Measurements from ENCODE around the gene MMP25.
"Not testable (repeated sequence)": the region's sequence is repeated elsewhere in the genome, so short reads cannot be mapped to it uniquely, and the experiment has no call there.

Gene MMP25

DNA sequence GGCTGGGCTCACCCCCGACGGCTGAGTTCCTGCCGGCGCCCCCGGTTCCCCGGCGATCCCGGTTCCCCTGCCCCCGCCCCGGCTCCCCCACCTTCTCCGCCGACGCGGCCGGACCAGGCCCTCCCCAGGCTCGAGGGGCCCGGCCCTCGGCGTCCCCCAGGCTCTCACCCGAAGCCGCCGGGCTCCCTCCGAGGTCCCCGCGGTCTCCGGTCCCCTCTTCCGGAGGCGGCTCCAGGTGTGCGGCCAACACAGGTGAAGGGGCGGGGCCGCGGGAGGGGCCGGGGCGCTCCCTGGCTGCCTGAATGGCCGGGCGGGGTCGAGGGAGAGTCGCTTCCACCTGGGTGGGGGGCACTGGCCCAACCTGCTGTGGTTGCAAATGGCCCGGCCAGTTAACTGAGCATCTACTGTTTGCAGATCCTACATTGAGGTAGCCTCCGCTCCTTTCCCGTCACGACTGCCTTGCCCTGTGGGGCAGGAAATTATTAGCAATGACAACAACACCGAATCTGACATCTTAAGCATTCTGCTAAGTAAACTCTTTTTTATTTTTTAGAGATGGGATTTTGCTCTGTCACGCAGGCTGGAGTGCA, 9.5 kb upstream of the MMP25 start, which contains the start of gene BICDL2:
TSS of gene BICDL2 (minus strand) at position 219 of the 590 bp plus-strand sequence. CDS start 1,448 bp downstream, outside the sequence.
- Mint-ChIP-seq H3K36me3 (peaks cover 2% of the 10 kb centered on the region), H3K9me3 (no peaks in the 10 kb centered on the region), H3K4me3 (peak within 1 kb of the TSS; percentile 52), H3K4me1 (peaks cover 8% of the 10 kb centered on the region), H3K27me3 (peaks cover 53% of the 10 kb centered on the region), H3K27ac (peak within 1 kb of the TSS; percentile 65)

DNA sequence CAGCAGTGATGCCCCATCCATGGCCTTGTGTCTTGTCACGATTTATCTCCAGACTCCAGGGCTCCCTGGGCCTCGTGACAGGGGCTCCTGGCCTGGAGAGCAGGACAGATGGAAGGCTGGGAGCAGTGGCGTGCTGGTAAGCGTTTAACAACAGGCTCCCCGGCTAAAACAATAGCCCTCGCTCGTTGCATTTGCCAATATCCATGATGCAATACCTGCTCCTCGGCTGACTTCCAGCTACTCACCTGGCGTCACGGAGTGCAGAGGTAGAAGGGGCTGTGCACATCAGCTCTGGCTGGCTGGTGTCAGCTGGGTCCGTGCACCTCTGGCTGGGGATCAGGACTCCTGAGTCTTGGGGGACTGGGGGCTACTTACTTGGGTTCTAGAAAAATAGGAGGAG, 8.1 kb upstream of the MMP25 start:
- Mint-ChIP-seq H3K4me3 (no peak overlapping the region), H3K27ac (peak overlapping the region; percentile 30), H3K27me3 (peaks cover 46% of the 10 kb centered on the region), H3K9me3 (no peaks in the 10 kb centered on the region), H3K4me1 (peaks cover 8% of the 10 kb centered on the region), H3K36me3 (peaks cover 2% of the 10 kb centered on the region)

DNA sequence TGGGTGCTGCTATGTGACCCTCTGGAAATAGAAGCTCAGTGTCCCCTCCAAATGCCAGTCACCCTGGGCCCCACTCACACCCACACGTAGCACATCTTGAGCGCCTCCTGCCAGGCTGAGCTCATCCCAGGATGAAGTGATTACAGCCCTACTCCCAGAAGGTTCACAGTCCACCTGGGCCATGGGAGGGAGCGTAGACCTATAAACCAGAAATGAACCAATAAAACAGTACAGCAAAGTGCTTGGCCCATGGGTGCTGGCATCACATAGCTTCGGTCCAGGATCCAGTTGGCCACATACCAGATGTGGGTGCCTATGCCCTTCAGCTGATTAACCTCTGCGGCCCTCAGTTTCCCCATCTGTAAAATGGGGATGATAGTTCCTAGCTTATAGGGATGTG, 7.5 kb upstream of the MMP25 start:
- no peak overlapping the region for H3K4me3 Mint-ChIP-seq
- H3K36me3 Mint-ChIP-seq, result peaks cover 2% of the 10 kb centered on the region
- no peak overlapping the region for H3K27ac Mint-ChIP-seq
- no peaks in the 10 kb centered on the region for H3K9me3 Mint-ChIP-seq
- H3K27me3 Mint-ChIP-seq, result peaks cover 47% of the 10 kb centered on the region
- peaks cover 8% of the 10 kb centered on the region for H3K4me1 Mint-ChIP-seq

DNA sequence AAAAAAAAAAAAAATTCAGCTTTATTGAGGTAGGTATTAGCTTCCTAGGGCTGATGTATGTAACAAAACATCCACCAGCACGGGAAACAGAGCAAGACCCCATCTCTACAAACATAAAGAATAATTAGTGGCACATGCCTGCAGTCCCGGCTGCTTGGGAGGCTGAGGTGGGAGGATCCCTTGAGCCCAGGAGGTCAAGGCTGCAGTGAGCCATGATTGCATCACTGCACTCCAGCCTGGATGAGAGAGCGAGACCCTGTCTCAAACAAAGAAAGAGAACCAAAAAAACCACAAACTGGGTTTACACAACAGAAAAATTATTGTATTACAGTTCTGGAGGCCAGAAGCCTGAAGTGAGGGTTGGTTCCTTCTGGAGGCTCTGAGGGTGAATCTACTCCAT, 4.0 kb upstream of the MMP25 start:
- H3K27me3 Mint-ChIP-seq, result peaks cover 40% of the 10 kb centered on the region
- no peak overlapping the region for H3K27ac Mint-ChIP-seq
- no peaks in the 10 kb centered on the region for H3K36me3 Mint-ChIP-seq
- H3K4me1 Mint-ChIP-seq, result peaks cover 11% of the 10 kb centered on the region
- H3K4me3 Mint-ChIP-seq, result no peak overlapping the region
- H3K9me3 Mint-ChIP-seq, result no peaks in the 10 kb centered on the region

DNA sequence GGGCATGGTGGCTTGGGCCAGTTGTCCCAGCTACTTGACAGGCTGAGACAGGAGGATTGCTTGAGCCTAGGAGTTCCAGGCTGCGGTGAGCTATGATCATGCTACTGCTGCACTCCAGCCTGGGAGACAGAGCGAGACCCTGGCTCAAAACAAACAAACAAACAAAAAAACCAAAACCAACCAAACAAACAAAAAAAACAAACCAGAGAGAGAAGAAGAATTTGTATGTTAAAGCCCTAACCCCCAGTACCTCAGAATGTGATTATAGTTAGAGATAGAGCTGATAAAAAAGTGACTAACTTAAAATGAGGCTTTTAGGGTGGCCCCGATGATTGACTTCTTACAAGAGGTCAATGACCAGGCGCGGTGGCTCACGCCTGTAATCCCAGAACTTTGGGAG, 1.7 kb upstream of the MMP25 start:
- Mint-ChIP-seq H3K9me3 (no peaks in the 10 kb centered on the region), H3K27me3 (peaks cover 24% of the 10 kb centered on the region), H3K36me3 (no peaks in the 10 kb centered on the region), H3K27ac (peak overlapping the region; percentile 77), H3K4me3 (peak overlapping the region; percentile 79), H3K4me1 (peaks cover 11% of the 10 kb centered on the region)

DNA sequence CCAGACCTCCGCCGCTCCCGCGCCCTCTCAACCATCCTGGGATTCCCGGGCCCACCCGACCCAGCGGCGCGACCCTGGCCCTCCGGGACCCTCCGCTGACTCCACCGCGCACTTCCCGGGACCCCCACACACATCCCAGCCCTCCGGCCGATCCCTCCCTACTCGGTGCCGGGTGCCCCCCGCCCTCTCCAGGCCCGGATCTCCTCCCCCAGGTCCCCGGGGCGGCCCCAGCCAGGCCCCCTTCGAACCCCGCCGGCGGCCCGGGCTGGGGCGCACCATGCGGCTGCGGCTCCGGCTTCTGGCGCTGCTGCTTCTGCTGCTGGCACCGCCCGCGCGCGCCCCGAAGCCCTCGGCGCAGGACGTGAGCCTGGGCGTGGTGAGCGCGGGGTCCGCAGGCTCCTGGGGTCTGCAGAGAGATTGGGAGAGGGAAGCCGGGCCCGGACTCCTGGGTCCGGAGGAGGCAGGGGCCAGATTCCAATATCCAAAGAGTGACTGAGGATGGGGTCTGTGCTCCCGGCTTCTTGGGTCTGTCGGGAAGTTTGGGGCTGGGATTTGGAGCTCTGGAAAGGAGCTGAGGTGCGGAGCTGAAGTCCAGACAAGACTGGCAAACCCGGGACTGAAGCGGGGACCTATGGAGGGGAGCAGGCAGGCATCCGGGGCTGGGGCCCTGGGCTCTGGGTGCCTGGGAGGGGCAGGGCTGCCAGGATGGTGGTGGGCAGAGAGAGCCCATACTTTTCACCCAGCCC, 453 bp downstream of the MMP25 start:
- Mint-ChIP-seq H3K27me3 (peaks cover 19% of the 10 kb centered on the region), H3K4me3 (peak overlapping the region; percentile 54), H3K9me3 (no peaks in the 10 kb centered on the region), H3K27ac (no peak overlapping the region), H3K4me1 (peaks cover 11% of the 10 kb centered on the region), H3K36me3 (no peaks in the 10 kb centered on the region)

DNA sequence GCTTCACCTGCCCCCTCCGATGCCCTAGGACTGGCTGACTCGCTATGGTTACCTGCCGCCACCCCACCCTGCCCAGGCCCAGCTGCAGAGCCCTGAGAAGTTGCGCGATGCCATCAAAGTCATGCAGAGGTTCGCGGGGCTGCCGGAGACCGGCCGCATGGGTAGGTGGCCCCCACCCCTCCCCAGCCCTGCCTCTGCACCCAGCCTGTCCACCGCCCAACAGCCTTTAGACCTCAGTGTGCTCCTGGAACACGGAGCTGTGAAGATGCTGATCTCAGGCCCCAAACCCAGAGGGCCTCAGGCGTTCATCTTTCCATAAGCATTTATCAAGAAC, 993 bp downstream of the MMP25 start:
- Mint-ChIP-seq H3K4me3 (no peak overlapping the region), H3K36me3 (no peaks in the 10 kb centered on the region), H3K27ac (no peak overlapping the region)

DNA sequence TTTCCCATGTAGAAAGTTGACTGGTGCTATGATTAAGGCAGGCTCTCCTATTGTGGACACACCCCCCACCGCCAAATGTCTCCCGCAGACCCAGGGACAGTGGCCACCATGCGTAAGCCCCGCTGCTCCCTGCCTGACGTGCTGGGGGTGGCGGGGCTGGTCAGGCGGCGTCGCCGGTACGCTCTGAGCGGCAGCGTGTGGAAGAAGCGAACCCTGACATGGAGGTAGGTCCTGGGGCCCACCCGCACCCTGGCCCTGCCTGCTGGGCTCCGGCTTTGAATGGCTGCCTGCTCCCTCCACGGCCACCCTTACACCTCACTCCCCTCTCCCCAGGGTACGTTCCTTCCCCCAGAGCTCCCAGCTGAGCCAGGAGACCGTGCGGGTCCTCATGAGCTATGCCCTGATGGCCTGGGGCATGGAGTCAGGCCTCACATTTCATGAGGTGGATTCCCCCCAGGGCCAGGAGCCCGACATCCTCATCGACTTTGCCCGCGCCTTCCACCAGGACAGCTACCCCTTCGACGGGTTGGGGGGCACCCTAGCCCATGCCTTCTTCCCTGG, 3.6 kb downstream of the MMP25 start:
- H3K36me3 Mint-ChIP-seq, result no peaks in the 10 kb centered on the region
- no peak overlapping the region for H3K27ac Mint-ChIP-seq
- H3K9me3 Mint-ChIP-seq, result no peaks in the 10 kb centered on the region
- peaks cover 18% of the 10 kb centered on the region for H3K4me1 Mint-ChIP-seq
- peaks cover 6% of the 10 kb centered on the region for H3K27me3 Mint-ChIP-seq
- no peak overlapping the region for H3K4me3 Mint-ChIP-seq

More for the DNA sequence above, 993 bp downstream of the MMP25 start:
- Mint-ChIP-seq H3K4me1 (peaks cover 11% of the 10 kb centered on the region), H3K27me3 (peaks cover 19% of the 10 kb centered on the region), H3K9me3 (no peaks in the 10 kb centered on the region)

DNA sequence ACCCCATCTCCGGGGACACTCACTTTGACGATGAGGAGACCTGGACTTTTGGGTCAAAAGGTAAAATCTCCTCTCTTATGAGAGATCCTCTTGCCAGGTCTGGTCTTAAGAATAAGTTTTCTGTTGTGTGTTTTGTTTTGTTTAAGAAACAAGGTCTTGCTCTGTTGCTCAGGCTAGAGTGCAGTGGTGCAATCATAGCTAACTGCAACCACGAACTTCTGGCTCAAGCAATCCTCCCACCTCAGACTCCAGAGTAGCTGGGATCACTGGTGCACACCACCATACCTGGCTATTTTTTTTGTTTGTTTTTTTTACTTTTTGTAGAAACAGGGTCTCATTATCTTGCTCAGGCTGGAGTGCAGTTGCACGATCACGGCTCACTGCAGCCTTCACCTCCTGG, 4.1 kb downstream of the MMP25 start:
- no peak overlapping the region for H3K27ac Mint-ChIP-seq
- H3K4me1 Mint-ChIP-seq, result peaks cover 17% of the 10 kb centered on the region
- no peaks in the 10 kb centered on the region for H3K36me3 Mint-ChIP-seq
- no peak overlapping the region for H3K4me3 Mint-ChIP-seq
- H3K9me3 Mint-ChIP-seq, result no peaks in the 10 kb centered on the region
- peaks cover 1% of the 10 kb centered on the region for H3K27me3 Mint-ChIP-seq

DNA sequence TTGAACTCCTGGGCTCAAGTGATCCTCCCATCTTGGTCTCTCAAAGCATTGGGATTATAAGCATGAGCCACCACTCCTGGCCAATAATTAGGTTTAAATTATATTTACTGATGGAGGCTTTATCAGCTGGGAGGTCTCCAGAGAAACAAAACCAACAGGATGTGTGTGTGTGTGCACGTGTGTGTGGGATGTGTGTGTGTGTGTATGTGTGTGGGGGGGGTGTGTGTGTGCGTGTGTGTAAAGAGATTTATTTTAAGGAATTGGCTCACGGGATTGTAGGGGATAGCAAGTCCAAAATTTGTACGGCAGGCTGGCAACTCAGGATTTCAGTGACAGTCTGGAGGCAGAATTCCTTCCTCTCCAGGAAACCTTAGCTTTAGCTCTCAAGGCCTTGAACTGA, 4.6 kb downstream of the MMP25 start:
- no peaks in the 10 kb centered on the region for H3K9me3 Mint-ChIP-seq
- no peaks in the 10 kb centered on the region for H3K36me3 Mint-ChIP-seq
- peaks cover 17% of the 10 kb centered on the region for H3K4me1 Mint-ChIP-seq
- H3K4me3 Mint-ChIP-seq, result no peak overlapping the region
- peaks cover 1% of the 10 kb centered on the region for H3K27me3 Mint-ChIP-seq
- H3K27ac Mint-ChIP-seq, result no peak overlapping the region

DNA sequence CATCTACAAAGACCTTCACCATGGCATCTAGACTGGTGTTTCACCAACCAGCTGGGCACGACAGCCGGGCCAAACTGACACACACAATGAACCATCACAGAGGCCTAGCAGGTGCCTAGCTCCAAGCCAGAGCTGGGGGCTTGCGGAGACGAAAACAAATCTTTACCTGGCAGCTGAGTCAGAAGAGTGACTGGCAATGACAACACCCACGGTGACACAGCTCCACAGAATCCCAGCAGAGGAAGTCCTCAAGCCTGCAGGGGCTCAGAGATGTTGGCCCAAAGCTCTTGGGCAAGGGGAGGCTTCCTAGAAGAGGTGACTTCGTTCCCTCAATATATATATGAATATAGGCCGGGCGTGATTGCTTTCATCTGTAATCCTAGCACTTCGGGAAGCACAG, 5.1 kb downstream of the MMP25 start:
- Mint-ChIP-seq H3K27ac (no peak overlapping the region), H3K9me3 (no peaks in the 10 kb centered on the region), H3K4me1 (peaks cover 18% of the 10 kb centered on the region), H3K27me3 (peaks cover 1% of the 10 kb centered on the region), H3K4me3 (no peak overlapping the region), H3K36me3 (no peaks in the 10 kb centered on the region)

DNA sequence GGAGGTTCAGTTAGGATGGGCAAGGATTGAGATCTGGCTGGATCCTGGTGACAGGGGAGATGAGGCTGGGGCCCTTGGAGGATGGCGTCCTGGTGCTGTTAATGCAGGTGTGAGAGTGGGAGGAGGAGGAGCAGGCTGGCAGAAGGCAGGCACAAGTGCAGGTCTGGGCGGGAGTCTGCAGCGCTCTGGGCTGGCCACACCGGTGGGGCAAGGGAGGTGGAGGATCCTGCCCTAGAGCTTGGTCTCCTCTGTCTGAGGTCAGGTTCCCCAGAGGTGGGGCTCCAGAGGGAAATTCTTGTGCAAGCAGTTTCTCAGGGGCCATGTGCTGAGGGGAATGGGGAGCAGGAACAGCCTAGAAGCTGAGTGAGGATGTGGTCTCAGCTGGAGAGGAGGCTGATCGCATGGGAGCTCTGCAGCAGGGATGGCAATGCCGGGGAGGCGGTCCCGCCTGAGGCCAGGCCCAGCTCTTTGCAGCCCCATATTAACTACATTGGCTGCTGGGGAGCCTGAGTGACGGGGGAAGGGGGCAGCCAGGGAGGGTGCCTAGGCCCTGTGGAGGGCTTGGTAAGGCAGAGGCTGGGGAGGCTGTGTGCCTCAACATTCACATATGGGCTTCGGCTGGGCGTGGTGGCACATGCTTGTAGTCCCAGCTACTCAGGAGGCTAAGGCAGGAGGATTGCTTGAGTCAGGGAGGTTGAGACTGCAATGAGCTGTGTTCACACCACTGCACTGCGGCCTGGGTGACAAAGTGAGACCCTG, 6.4 kb downstream of the MMP25 start:
- H3K36me3 Mint-ChIP-seq, H3K9me3 Mint-ChIP-seq, H3K4me3 Mint-ChIP-seq, H3K27me3 Mint-ChIP-seq, H3K27ac Mint-ChIP-seq: not testable (repeated sequence)
- H3K4me1 Mint-ChIP-seq, result peaks cover 29% of the 10 kb centered on the region

DNA sequence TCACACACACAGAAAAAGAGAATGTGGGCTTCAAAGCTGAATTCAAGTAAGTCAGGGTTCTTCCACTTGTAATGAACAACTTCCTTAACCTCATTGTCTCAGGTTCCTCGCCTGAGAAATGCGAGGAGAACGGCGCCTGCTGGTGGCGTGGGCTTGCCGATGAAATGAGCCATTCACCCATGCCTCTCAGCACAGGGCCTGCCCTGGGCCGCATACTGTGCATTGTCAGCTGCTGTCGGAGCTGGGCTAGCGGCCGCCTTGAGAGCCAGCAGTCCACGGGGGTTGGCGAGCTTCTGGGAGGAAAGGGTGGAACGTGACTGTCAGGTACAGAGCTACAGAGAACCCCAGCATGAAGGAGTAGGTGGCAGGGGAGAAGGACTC, 7.0 kb downstream of the MMP25 start:
- not testable (repeated sequence) for H3K27me3 Mint-ChIP-seq, H3K27ac Mint-ChIP-seq, H3K36me3 Mint-ChIP-seq, H3K4me3 Mint-ChIP-seq, H3K9me3 Mint-ChIP-seq
- H3K4me1 Mint-ChIP-seq, result peaks cover 29% of the 10 kb centered on the region

DNA sequence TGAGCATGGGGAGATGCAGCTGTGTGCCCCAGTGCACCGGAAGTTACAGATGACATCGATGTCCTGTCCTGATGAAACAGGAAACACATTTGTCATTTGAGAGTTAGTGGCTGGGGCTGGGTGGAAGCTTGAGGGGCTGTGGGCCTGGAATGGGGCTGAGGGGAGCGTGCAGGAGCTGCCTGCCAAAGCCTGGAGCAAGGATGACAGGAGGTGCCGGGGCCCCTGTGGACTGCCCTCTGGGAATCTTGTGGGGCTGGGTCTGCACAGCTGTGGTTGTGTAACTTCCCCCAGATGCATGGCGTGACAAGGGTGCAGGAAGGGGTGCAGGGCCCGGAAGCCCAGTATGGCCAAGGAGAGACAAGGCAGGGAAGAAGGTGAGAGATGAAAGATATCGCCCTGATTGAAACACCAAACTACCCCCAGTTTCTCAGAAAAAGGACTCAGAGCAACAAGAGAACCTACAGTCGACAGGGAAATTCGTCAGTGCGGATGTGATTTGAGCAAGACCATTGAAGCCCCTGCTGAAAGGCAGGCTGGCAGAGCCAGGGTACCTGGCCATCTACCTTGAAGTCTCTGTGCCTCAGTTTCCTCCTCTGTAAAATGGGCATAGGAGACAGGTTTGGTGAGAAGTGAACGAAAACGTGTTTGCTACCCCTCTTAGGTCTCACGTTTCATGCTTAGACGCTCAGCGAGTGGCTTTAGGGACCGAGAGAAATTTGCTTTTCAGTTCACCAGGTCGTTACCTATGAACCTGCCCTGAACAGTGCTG, 8.8 kb downstream of the MMP25 start:
- Mint-ChIP-seq H3K9me3 (no peaks in the 10 kb centered on the region), H3K4me1 (peaks cover 36% of the 10 kb centered on the region), H3K36me3 (no peaks in the 10 kb centered on the region), H3K4me3 (no peak overlapping the region), H3K27ac (no peak overlapping the region), H3K27me3 (no peaks in the 10 kb centered on the region)

DNA sequence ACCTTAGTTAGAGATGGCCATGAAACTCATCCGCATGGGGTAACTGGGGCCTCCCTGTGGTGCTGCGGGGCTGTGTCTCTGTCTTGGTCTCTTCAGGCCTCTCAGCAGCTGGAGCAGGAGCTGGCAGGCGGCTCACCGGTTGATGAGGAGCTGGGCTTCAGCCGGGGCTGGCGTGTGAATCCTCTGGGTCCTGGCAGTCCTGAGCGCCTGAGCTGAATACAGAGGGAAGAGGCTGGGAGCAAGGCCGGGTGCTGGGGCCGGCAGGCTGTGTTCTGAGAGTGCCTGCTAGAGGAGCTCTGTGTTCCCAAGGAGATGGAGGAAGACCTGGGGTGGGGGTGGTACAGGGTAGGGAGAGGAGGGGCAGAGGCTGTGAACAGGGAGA, 9.4 kb downstream of the MMP25 start:
- not testable (repeated sequence) for H3K36me3 Mint-ChIP-seq, H3K4me3 Mint-ChIP-seq, H3K27me3 Mint-ChIP-seq, H3K9me3 Mint-ChIP-seq, H3K27ac Mint-ChIP-seq
- peaks cover 42% of the 10 kb centered on the region for H3K4me1 Mint-ChIP-seq

Data from activated naive CD4-positive, alpha-beta T cell treated with anti-CD3 and anti-CD28 coated beads, Interleukin-2, amount 50 U/mL, for 24 hours (primary cell).